Stimulated activated CD4-positive, alpha-beta T cell treated with anti-CD3 and anti-CD28 coated beads, Interleukin-12 subunit alpha, Interleukin-12 subunit beta, amount 100 ng/mL, for 4 hours (primary cell): Measurements from ENCODE around the gene EOGT.
A peak's percentile ranks its signal among the peaks of the same experiment; 100 is the strongest.

Experiments used
- DNase-seq: peaks from one replicate; pipeline ENCODE4 v3.0.0-alpha.2; 2020

The EOGT gene

GRCh38 chr3:69008980-69009379, 4.5 kb downstream of the EOGT start:
- no peak for DNase-seq

DNA sequence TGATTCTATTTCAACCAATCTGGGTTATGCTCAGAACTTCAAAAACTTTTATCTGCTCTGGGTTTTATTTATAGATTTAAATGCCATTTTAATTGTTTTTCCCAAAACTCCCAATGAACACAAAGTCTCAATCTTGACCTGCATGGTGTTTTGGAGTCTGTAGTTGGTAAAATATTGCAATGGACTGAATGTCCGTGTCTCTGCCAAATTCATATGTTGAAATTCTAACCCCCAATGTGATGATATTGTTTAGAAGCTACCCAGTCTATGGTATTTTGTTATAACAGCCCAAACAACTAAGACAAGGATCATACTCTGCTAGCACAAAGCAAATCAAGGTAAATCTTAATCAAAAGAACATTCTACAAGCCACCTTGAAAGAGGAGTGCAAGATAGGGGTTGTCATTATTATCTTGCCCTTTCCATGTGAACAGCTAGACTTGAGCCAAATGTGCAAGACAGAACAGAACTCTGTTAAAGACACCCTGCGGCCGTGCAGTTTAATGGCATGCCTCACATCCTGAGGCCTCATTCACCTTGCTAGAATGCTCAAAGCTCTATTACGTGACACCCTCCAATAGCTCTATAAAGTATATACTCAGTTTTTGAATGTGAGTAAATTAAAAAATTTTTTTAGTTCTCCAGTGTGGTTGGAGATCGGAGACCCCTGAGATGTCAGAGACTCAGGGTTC, 7.5 kb downstream of the EOGT start:
- DNase-seq: no peak

GRCh38 chr3:69005071-69005790, 8.3 kb downstream of the EOGT start:
- DNase-seq: no peak

DNA sequence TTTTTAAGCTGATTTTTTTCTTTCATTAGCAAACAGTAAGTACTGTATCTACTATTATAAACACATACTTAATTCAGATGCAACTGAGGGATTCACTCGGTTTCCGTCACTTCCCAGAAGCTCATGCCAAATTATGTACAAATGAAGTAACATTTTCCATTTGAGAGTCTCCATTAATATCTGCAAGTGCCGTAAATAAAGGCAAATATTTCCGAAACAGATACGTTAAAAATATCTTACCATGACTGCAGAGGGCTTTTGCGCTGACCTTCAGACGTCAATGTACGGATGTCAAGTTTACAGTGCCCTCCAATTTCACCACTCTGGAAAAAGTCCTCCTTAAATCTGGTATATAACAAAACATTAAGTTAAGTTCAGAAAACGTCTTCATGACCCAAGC, 9.3 kb downstream of the EOGT start:
- no peak for DNase-seq

DNA sequence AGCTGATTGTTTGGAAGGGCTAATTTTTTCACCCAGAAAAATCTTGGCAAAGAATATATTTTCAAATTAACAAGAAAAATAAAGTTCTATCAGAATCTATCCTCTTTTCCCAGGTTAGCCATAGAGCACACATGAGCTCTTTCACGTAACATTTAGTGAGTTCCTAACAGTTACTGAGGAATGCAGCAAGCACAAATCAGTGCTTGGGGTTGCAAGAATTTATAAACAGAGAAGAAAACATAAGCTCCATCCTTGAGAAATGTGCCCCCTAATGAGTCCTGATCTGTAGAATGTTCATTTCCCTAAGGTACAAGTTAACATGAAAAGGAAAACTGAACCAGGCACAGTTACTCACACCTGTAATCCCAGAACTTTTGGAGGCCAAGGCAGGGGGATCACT, 13.9 kb downstream of the EOGT start:
- DNase-seq: no peak

DNA sequence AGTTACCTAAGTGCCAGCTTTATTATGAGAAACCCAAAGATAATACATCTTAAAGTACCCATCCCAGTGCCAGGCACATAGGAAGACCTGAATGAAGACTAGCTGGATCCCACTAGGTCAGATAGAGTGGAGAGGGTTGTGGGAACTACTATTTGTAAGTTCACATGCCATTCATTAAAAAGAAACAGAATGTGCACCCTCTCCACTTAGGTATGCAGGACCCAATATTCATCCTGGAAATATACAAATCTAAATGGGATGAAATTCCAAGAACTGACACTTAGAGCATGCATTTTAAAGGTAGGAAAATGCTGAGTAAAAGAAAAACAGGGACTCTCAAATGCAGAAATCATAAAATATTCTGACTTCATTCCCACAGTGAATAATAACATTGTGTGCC, 14.3 kb downstream of the EOGT start:
- no peak for DNase-seq

DNA sequence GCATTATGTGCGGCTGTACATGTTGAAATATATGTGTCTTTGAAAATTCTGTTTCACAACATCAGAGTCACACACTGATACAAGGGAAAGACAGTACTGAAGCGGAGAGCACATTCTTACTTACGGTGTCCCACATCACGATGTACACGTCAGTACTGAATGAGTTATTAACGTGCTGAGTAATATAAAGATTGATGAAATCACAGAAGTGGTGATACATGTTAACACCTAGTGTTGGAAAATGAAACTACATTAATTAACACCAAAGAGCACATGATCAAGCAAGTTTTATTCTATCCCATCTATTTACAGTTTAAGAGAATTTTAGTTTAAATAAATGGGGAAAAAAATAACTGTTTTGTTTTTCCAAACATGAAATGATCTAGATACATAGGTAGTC, 15.6 kb downstream of the EOGT start:
- no peak for DNase-seq

- no peak for DNase-seq
Observed at GRCh38 chr3:68996356-68996995, 17.0 kb downstream of the EOGT start.

DNA sequence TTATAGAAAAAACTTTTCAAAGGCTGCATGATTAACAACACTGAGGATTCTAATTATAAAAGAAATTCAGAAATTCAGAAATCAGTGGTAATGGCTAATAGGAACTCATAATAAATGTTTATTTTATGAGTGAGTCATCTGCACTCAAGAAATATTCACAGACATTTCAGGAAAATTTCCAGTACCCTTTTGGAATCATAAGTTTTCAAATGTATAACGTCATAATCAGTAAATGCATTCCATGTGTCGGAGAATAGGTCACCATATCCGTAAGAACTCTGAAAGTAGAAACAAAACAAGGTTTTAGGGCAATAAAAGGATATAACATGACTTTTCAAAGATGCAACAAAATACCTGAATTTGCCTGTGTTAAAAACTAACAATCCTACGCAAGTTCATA, 24.7 kb downstream of the EOGT start:
- no peak for DNase-seq

GRCh38 chr3:68987322-68987721, 26.2 kb downstream of the EOGT start:
- no peak for DNase-seq

GRCh38 chr3:68986496-68987208, 26.8 kb downstream of the EOGT start:
- no peak for DNase-seq

DNA sequence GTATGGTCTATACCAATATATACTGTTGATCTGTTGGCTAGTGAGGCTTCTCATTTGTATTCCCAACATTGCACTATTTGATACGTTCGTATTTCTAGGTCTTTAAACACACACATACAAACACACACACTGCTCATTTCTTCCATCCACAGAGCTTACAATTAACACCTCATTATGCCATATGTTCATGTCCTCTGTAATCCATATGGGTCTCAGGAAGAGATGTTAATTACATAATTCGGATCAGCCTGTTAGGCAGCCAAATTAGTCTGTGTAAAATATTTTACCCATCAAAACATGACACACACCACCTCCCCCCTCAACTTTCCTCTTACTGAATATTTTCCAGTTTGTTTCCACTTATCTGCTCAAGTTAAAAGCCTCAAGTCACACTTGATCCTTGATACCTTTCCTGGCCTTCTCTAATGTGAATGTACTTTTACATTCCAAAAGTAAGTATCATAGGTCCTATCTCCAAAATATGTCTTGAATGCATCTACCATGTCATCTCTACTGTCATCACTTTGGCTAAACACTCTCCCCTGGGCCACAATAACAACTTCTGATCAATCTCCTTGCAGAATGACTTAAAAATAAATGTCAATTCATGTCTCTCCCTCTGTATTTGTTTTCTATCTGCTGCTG, 28.2 kb downstream of the EOGT start:
- DNase-seq: no peak

DNA sequence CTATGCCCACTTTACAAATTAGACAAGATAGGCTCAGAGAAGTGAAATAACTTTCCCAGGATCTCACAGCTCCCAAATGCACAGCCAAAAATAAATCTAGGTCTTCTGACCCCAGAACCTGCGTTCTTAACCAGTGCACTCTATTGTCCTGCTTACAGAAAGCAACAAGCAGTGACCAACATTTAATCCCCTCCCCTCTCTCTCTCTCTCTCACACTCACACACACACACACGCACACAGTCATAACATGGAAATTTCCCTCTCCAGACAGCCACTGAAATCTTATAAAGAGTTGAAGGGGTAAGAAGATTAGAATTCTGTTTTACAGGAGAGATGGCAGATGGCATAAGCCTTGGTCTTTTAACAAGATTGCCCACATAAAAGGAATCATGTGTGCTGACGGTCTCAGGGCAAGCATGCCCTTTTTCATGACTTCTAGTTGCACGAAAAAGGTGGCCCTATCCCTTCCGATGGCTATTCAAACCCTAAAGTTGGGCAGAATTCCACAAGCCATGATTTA, 29.4 kb downstream of the EOGT start:
- DNase-seq: no peak

- no peak for DNase-seq
Observed at GRCh38 chr3:68977486-68978167, 35.9 kb downstream of the EOGT start.

- DNase-seq: no peak
Observed at GRCh38 chr3:68974711-68975110, 38.8 kb downstream of the EOGT start.

DNA sequence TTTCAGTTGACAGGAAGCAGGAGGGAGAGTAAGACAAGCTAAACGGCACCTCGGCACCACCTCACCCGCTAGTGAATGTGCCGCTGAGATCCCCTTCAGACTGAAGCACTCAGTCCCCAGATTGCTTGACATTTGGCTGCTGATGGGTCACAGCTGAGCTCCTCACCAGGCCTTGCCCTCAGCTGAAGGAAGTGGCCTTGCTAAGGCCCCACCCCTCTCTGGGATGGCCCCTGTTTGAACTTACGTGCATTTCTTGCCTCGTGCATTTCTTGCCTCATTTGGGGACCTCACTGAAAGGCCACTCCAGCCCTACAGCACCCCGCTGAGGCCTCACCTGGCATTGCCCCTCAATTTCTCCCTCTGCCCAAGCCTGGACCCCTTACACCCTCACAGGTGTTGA, 39.8 kb downstream of the EOGT start:
- no peak for DNase-seq

- DNase-seq: peak; percentile 8
Observed at GRCh38 chr3:68972358-68972979, 41.0 kb downstream of the EOGT start.

DNA sequence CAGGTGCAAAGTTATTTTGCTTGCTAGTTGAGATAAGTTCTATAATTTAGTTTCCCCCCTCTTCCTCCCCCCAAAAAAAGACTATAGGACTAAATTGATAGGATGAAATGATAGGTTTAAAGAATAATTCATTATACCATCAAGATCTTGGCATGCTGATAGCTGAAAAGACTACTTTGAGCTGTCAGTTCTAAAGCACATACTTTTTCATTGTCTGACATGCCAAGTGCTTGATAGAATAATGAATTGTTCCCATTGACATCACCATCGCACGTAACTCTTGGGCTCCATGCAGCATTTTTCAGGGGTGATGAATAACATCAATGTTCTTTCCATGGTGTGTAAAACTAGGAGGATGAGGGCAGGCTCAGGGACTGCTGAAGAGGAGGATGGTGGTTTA, 48.8 kb downstream of the EOGT start:
- DNase-seq: no peak

- no peak for DNase-seq
Observed at GRCh38 chr3:68963891-68964290, 49.6 kb downstream of the EOGT start.

DNA sequence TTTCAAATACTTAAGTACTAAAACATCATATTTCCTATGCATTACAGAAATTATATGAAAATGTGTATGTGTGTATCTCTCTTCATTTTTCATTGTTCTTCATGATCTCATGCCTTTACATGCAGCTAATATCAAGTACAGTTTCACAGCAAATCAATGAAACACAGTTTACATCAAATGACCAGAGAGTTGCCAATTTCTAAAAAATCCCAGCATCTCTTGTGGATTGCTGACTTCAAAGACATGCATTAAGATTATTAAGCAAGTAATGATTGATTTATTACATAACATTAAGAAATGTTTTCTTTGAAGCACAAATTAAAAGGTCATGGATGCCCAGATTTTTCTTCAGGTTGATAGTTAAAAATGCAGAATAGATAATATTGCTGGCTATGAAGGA, 50.1 kb downstream of the EOGT start:
- no peak for DNase-seq

DNA sequence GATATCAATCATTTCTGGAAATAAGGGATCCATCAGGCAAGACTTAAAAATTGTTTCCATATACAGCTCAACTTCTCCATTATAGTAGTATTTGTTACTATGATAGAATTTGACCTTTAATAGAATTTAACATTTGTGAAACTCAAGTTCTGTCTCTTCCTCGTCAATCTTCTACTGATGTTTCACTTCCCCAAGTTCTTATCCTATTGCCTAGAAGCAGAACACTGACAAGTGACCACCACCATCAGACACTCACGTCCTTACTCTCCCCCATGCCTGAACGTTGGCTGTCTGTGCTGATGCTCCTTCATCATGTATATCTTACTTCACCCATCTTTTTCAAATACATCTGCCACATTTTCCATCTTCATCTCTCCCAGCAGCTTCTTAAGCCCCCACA, 54.6 kb downstream of the EOGT start:
- no peak for DNase-seq

DNA sequence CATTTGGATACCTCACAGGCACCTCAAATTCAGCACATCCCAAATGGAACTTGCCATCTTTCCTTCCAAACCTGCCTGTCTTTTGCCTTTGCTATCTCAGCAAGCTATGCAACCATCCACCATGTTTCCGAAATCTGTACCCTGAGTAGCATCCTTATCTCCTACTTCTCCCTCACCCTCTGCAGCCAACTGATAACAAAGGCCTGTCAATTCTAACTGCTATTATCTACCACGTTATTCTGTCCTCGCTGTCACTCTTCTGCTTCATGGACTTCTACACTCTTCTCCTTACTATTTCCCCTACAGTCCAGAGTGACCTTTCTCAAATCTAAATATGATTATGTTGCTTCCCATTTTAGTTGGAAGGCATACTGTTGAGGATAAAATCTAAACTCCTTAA, 55.6 kb downstream of the EOGT start:
- DNase-seq: no peak
